AG09309 (cell line): ENCODE data around the gene RTN4R.

Experiments used
- DNase-seq: peaks from one replicate; pipeline ENCODE4 v3.0.0-alpha.2; 2010; ENCODE audit warnings: low read depth
- H3K4me3 ChIP-seq: 2 replicates; pipeline ENCODE4 v1.5.1; 2011; ENCODE audit warnings: mild to moderate bottlenecking, low read depth, low read length, moderate library complexity; ENCODE audit not compliant: control insufficient read depth
- TF ChIP-seq, protein P1 (sequence below): IDR thresholded peaks from 2 replicates; pipeline ENCODE4 v1.5.1; 2011; ENCODE audit warnings: mild to moderate bottlenecking, low read depth, low read length, inconsistent platforms; ENCODE audit not compliant: insufficient read depth, control insufficient read depth; ENCODE audit errors: missing control alignments

RTN4R gene

DNA sequence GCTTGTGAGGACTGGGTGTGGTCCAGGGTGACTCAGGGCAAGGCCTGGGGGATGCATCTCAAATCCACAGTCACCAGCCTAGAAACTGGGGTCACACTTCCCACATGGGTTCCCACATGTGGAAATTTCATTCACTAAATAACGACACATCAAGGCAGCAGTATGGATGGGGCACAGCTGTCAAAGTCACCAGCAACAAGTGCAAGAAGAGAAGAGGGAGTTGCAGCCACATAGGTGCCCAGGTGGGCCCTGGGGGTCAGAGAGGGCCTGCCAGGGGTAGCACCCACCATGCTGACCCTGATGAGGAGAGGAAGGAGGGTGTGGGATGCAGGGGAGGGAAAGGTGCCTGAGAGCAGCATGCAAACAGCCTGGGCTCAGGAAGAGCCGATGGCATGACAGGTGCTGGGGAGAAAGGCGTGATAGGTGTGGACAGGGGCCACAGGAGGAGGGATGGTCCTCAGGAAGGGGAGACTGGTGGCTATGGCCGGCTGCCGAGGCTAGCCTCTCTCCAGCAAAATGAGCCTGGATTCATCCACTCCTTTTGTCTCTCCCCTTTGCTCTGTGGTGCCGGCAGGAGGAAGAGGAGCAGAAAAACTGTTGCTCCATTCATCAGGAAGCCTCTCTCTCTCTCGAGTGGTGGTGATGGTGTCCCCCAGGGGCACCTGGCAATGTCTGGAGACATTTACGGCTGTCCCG lies 29.4 kb upstream of the RTN4R start:
- TF ChIP-seq, protein P1, sequence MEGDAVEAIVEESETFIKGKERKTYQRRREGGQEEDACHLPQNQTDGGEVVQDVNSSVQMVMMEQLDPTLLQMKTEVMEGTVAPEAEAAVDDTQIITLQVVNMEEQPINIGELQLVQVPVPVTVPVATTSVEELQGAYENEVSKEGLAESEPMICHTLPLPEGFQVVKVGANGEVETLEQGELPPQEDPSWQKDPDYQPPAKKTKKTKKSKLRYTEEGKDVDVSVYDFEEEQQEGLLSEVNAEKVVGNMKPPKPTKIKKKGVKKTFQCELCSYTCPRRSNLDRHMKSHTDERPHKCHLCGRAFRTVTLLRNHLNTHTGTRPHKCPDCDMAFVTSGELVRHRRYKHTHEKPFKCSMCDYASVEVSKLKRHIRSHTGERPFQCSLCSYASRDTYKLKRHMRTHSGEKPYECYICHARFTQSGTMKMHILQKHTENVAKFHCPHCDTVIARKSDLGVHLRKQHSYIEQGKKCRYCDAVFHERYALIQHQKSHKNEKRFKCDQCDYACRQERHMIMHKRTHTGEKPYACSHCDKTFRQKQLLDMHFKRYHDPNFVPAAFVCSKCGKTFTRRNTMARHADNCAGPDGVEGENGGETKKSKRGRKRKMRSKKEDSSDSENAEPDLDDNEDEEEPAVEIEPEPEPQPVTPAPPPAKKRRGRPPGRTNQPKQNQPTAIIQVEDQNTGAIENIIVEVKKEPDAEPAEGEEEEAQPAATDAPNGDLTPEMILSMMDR = no peak

DNA sequence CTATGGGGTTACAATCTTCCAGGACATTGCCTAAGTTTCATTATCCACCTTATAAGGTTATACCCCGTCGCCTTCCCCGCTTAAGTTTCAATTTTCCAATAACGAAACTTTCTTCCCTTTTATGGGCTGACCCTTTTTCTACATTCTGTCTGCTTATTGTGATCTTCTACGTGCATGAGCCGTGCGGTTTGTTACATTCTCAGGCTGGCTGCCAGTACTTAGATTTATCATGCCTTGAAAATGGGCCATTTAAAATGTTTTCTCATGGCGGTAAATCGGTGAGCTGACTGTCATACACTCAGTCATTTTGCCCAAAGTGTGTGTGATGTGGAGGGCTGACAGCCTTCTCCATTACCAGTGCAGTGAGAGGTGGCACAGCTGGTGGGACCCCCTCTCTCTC lies 28.5 kb upstream of the RTN4R start:
- DNase-seq = no peak
- TF ChIP-seq, protein P1 = no peak
- H3K4me3 ChIP-seq = no peak overlapping the region

More for the DNA sequence above, 29.4 kb upstream of the RTN4R start:
- no peak overlapping the region for H3K4me3 ChIP-seq
- no peak for DNase-seq

DNA sequence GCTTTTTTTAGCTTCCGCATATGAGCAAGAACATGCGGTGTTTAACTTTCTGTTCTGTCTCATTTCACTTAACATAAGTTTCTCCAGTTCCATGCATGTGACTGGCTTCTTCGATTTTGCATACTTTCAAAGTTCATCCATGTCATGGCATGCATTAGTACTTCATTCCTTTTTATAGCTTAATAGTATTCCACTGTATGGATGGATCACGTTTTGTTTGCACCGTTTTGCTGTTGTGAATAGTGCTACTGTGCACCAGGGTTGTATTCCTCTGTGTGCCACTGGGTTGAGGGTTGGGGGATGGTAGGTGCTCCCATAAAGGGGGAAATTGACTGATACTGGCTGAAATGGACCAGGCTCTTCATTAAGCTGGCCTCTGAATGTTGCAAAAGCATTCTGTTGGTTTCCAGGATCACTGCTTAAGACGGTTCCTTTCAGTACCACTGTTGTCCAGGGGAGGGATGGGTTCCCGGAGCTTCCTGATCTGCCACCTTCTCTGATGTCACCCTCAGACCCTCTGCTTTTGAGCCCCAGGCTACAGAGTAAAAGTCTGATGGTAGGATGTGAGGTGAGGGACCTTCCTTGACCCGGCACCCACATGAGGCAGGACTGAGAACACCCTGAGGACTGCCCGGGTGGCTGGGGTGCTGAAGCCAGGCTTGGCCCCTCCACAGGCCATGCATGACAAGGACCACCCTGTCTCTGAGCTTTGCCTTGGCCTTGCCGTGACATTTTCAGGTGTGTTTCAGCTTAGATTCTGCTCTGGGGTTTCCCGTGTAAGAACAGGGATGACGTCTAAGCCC lies 27.3 kb upstream of the RTN4R start:
- H3K4me3 ChIP-seq = no peak overlapping the region
- DNase-seq = no peak
- TF ChIP-seq, protein P1 = no peak

DNA sequence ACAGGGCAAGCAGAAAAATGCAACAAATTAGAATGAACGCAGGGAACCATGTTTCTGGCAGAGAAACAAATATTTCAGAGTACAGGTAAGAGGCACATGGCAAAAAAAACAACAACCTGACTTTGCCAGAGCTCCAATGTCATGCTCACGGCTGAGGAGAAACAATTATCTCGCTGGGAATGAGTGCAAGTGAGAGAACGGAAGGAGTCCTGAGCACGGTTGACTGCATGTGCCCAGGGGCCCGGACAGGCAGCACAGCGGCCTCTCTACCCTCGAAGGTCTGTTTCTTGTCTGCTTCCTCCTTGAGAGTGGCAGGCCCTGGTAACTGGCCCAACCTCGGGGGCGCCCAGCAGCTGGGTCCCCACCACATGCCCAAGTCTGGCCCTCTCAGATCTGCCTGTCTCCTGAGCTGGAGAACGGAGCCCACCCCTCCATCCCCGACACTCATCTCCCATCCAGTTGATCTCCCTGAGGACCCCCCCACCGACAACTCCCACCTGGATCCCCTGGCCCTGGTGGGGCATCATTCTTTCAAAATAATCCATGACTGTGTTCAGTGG lies 24.6 kb upstream of the RTN4R start:
- H3K4me3 ChIP-seq = no peak overlapping the region
- TF ChIP-seq, protein P1 = no peak
- DNase-seq = no peak

DNA sequence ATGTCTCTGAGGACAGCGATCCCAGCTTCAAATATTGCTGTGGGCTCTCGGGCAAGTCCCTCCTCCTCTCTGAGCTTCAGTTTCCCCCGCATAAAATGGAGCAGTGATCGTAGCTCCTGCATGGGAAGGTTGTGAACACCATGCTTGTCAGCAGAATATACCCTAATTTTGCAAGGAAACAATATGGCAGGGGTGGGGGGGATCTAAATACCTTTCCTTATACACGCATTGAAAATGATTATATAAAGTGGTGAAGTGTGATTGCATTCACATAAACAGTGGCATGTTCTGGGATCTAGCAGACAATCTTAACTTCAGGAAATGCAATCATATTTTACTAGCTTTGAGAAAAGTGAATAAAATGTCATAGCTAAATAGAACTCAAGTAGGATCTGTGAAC lies 24.0 kb upstream of the RTN4R start:
- DNase-seq = no peak
- H3K4me3 ChIP-seq = no peak overlapping the region
- TF ChIP-seq, protein P1 = no peak

DNA sequence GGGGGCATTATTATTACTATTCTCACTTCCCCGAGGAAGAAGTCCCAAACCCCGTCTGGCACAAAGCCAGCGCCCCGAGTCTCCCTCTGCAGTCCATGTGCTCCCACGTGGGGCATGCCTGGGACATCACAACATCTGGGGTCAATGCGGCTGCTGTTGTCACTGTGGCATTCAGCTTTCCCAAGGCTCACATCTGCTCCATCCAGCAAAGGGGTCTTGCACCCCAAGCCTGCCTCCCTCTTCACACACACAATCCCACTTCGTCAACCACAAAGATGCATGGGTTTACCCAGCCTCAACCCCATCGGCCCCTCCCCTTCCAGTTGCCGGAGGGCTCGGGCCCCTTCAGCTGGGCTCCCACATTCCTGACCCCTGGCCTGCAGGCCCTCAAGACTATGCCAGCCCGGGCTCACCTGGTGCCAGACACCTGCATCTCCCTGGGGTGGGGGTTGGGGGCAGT lies 23.5 kb upstream of the RTN4R start:
- TF ChIP-seq, protein P1 = no peak
- no peak for DNase-seq

More for the DNA sequence above, 23.5 kb upstream of the RTN4R start:
- H3K4me3 ChIP-seq = no peak overlapping the region
